Spinal cord (tissue), 10 donors: ENCODE data around the gene TYK2. TPM values are rescaled to one million over a fixed set of nuclear protein-coding genes. Genes with fewer than 3 reads are reported as not detected.

Source experiments
- DNase-seq, 6 donors: peaks; one replicate each; pipeline versions ENCODE4 v3.0.0 to v3.0.0-alpha.2; 2013 to 2015; ENCODE audit warnings: low spot score in 6 of 6, low read depth in 4 of 6
- H3K27ac ChIP-seq: one replicate; pipeline ENCODE4 v1.5.1; 2013; ENCODE audit warnings: low read depth, low read length, control low read depth
- H3K27me3 ChIP-seq: one replicate; pipeline ENCODE4 v1.6.1; 2013; ENCODE audit warnings: low read length; ENCODE audit not compliant: control insufficient read depth, insufficient read depth
- H3K36me3 ChIP-seq: one replicate; pipeline ENCODE4 v1.6.1; 2013; ENCODE audit warnings: low read length; ENCODE audit not compliant: control insufficient read depth, insufficient read depth
- H3K4me1 ChIP-seq: one replicate; pipeline ENCODE4 v1.6.1; 2013; ENCODE audit warnings: low read length; ENCODE audit not compliant: control insufficient read depth, insufficient read depth
- H3K4me3 ChIP-seq: one replicate; pipeline ENCODE4 v1.5.1; 2013; ENCODE audit warnings: low read depth, low read length, control low read depth
- H3K9me3 ChIP-seq: one replicate; pipeline ENCODE4 v1.6.1; 2013; ENCODE audit warnings: low read length; ENCODE audit not compliant: control insufficient read depth, insufficient read depth
- WGBS: methylation state at CpG from one replicate; pipeline ENCODE4 v1.1.5; 2013; ENCODE audit warnings: missing lambda C conversion rate; ENCODE audit not compliant: insufficient coverage; 5-methylcytosine and 5-hydroxymethylcytosine counted together
- long read RNA-seq, 4 donors: transcript quantifications; one replicate each; lab custom pipeline, GENCODE V29; 2026
- polyA plus RNA-seq, 2 donors: library from polyadenylated mRNA; unstranded; fragments of 120-200 nt; gene quantifications; one replicate each; pipeline ENCODE4 v1.2.1, GENCODE V29; 2013; ENCODE audit not compliant: insufficient read length in 2 of 2
- total RNA-seq, 2 donors: library from RNA; depleted of rRNA in 1 of 2; stranded (reverse); fragments of 120-200 nt in 1 of 2; fragments of >200 nt in 1 of 2; gene quantifications; one replicate each; pipeline versions ENCODE4 v1.2.3 to v1.2.4, GENCODE V29; 2013 to 2014
- donor health status: healthy.

TYK2 gene
- total RNA-seq (10 to 100 TPM; 44.5 to 94.4 TPM), polyA plus RNA-seq (100 to 1,000 TPM; 108 to 153 TPM)
- long read RNA-seq, donor 1, full-length matches to known transcripts = 22 of 98 reads
- long read RNA-seq, donor 1, partial matches to known transcripts = 45 of 98 reads
- long read RNA-seq, donor 1, other reads (novel, unspliced or antisense) = 31 of 98 reads
- long read RNA-seq, donor 2, partial matches to known transcripts = 0 of 5 reads
- long read RNA-seq, donor 2, other reads (novel, unspliced or antisense) = 0 of 5 reads
- long read RNA-seq, donor 3, partial matches to known transcripts = 0 of 4 reads
- long read RNA-seq, donor 3, other reads (novel, unspliced or antisense) = 0 of 4 reads
- long read RNA-seq, donor 4, full-length matches to known transcripts = 51 of 56 reads
- long read RNA-seq, donor 4, partial matches to known transcripts = 5 of 56 reads
- long read RNA-seq, donor 4, other reads (novel, unspliced or antisense) = 0 of 56 reads

DNA sequence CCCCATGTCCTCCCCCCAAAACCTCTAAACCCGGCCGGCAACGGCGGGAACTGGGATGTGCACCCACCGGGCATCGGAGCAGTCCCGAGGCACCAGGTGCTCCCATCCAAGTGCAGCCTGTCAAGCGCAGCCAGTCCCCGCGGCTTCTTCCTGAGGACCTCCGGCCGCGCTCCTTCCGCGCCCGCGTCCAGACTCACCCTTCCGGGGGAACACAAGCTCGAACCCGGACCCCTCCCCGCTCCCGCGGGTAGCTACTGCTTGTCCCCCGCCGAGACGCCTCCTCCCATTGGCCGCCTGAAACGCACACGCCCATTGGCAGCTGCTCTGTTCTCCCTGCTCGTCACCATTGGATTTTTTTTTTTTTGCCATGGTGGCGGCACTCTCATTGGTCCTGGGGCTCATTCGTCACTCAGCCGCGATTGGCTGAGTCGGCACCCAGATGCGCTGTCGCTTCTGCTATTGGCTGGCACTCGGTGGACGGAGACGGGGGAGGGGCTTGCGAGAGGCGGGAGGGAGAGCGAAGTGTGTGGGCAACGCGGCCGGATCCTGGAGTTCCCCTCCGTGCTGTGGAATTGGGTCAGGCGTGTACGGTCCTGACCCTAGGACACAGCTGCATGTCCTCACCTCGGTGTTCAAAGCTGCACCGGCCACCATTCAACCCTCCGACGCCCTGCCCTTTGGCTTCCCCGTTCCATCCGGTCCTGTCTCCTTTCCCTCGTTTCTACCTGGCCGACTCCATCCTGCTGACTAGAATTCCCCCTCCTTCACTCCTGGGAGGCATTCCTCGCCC lies at the start of gene TYK2:
TYK2 (minus strand) TSS at position 260 of the 790 bp plus-strand sequence. CDS start 2,166 bp downstream, outside the sequence.
- H3K9me3 ChIP-seq = no peaks in the 10 kb centered on the region
- peaks cover 18% of the 10 kb centered on the region for H3K36me3 ChIP-seq
- peaks cover 11% of the 10 kb centered on the region for H3K4me1 ChIP-seq
- peak within 1 kb of the TSS; percentile 78 for H3K27ac ChIP-seq
- H3K4me3 ChIP-seq = peak within 1 kb of the TSS; percentile 68
- H3K27me3 ChIP-seq = no peaks in the 10 kb centered on the region
- under 1% methylated on average over 58 of the region's 58 CpGs for WGBS
- DNase-seq = peak; percentile 97 to 100 (median 98)

GRCh38 chr19:10428996-10429381 lies 48.6 kb upstream of the TYK2 start:
- DNase-seq = no peak
- H3K4me1 ChIP-seq = peaks cover 22% of the 10 kb centered on the region
- peaks cover 2% of the 10 kb centered on the region for H3K36me3 ChIP-seq
- 81% methylated on average over 4 of the region's 5 CpGs for WGBS
- H3K4me3 ChIP-seq = no peak overlapping the region
- no peak overlapping the region for H3K27ac ChIP-seq
- H3K9me3 ChIP-seq = no peaks in the 10 kb centered on the region
- H3K27me3 ChIP-seq = peaks cover 83% of the 10 kb centered on the region

DNA sequence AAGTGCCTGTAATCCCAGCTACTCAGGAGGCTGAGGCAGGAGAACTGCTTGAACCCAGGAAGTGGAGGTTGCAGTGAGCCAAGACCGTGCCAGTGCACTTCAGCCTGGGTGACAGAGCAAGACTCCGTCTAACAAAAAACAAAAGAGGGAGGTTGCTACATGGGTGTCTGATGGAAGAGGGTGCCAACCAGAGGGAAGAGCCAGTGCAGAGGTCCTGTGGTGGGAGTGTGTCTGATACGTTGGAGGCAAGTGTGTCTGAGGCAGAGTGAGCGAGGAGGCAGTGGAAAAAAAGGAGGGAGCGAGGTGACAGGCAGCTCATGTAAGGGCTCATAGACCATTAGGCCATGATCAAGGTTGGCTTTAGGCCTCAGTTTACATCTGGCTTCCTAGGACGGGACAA lies 46.8 kb upstream of the TYK2 start:
- DNase-seq = no peak
- H3K4me3 ChIP-seq = no peak overlapping the region
- H3K4me1 ChIP-seq = peaks cover 25% of the 10 kb centered on the region
- H3K9me3 ChIP-seq = no peaks in the 10 kb centered on the region
- H3K36me3 ChIP-seq = peaks cover 2% of the 10 kb centered on the region
- 76% methylated on average over 6 of the region's 6 CpGs for WGBS
- H3K27me3 ChIP-seq = peaks cover 86% of the 10 kb centered on the region
- H3K27ac ChIP-seq = no peak overlapping the region

DNA sequence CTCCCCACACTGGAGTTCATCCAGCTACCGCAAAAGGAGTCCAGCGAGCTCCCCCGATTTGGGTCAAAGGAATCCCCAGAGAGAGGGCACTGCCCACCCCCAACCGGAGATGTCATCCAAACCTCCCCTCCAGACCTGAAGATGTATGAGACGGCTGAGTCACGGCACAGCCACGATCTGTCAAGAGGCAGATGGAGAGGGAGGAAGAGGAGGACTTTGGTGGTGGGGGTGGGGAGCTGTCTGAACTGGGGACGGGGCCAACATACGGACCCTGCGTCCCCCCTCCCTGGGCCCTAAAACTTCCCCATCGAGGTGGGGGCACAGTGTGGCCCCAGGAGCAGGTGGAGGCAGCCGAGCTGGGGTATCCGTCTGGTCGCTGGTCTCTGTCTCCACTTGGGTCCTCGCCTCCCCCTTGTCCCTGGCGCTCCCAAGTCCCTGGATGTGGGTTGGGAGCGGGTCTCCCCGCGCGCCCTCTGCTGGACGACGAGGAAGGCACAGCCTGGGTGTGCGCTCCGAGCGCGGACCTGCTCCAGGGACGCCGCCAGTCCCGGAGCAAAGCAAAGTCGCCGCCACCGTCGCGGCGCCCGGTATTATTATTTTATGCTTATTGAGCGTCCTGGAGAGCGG lies 43.8 kb upstream of the TYK2 start:
- 0% methylated on average over 31 of the region's 38 CpGs for WGBS
- peaks cover 28% of the 10 kb centered on the region for H3K4me1 ChIP-seq
- no peak overlapping the region for H3K4me3 ChIP-seq
- H3K27me3 ChIP-seq = peaks cover 85% of the 10 kb centered on the region
- H3K36me3 ChIP-seq = peaks cover 2% of the 10 kb centered on the region
- peak in 2 of 6 donors; percentile 86 to 90 for DNase-seq
- H3K27ac ChIP-seq = no peak overlapping the region
- no peaks in the 10 kb centered on the region for H3K9me3 ChIP-seq

DNA sequence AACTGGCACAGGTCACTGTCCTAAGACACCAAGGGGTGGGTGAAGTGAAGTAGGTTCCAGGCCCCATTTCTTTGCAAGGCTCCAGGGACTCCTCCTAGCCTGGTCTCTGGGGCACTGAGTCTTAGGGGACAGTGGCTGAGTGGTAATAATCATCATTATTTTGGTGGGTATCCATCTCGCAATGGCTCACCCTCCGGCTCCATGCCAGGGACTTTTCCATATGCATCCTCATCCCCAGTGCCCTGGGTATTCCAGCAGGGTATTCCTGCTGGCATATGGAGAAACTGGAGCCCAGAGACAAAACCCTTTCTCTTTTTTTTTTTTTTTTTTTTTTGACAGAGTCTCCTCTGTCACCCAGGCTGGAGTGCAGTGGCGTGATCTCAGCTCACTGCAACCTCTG lies 42.5 kb upstream of the TYK2 start:
- no peak for DNase-seq
- Histone ChIP-seq H3K4me3 (no peak overlapping the region), H3K4me1 (peaks cover 38% of the 10 kb centered on the region), H3K27ac (no peak overlapping the region), H3K9me3 (no peaks in the 10 kb centered on the region), H3K36me3 (peaks cover 2% of the 10 kb centered on the region), H3K27me3 (peaks cover 86% of the 10 kb centered on the region)
- WGBS = 88% methylated on average over 2 of the region's 3 CpGs

DNA sequence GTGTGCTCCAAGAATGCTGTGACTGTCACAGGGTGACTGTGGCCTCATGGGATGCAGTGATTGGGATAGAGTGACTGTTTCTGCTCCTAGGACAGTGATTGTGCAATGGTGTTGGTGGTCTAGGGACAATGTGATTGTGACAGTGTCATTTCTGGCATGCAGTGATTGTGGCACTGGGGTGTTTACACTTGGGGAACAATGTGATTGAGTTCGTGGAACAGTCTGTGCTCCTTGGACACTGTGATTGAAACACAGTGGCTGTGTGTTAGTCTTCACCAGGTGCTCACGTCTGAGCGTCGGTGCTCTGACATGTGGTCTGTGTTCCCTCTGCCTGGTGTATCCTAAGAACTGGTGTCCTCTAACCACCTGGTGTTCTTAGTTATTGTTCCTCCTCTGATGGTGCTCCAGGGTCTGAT lies 41.7 kb upstream of the TYK2 start:
- H3K4me3 ChIP-seq = no peak overlapping the region
- H3K36me3 ChIP-seq = peaks cover 2% of the 10 kb centered on the region
- no peak for DNase-seq
- peaks cover 88% of the 10 kb centered on the region for H3K27me3 ChIP-seq
- WGBS = 65% methylated on average over 4 of the region's 4 CpGs
- no peak overlapping the region for H3K27ac ChIP-seq
- H3K9me3 ChIP-seq = no peaks in the 10 kb centered on the region
- H3K4me1 ChIP-seq = peaks cover 39% of the 10 kb centered on the region

- H3K4me1 ChIP-seq = peaks cover 45% of the 10 kb centered on the region
- H3K9me3 ChIP-seq = peaks cover 1% of the 10 kb centered on the region
- DNase-seq = no peak
- H3K36me3 ChIP-seq = peaks cover 2% of the 10 kb centered on the region
- H3K27ac ChIP-seq = no peak overlapping the region
- 27% methylated on average over 17 of the region's 17 CpGs for WGBS
- H3K27me3 ChIP-seq = peaks cover 94% of the 10 kb centered on the region
- no peak overlapping the region for H3K4me3 ChIP-seq
Measured at GRCh38 chr19:10421240-10422045, 41.1 kb upstream of the TYK2 start.

- Histone ChIP-seq H3K4me3 (peak within 1 kb of the TSS; percentile 37), H3K4me1 (peaks cover 50% of the 10 kb centered on the region), H3K27ac (no peak within 1 kb of the TSS), H3K9me3 (peaks cover 1% of the 10 kb centered on the region), H3K27me3 (peaks cover 95% of the 10 kb centered on the region), H3K36me3 (peaks cover 2% of the 10 kb centered on the region)
- peak in 1 of 6 donors; percentile 19 for DNase-seq
- under 1% methylated on average over 95 of the region's 104 CpGs for WGBS
Measured at GRCh38 chr19:10420444-10421239, 40.3 kb upstream of the TYK2 start, which contains the start of gene PDE4A. Gene PDE4A (plus strand): TSS chr19:10420538. CDS start chr19:10420765, 227 bp downstream.
